GM19438 (cell line): ENCODE measurements around the gene PARD3B.

Experiments used
- ATAC-seq: cut with Tn5 transposase; IDR thresholded peaks from one replicate; pipeline ENCODE4 v1.9.1; 2021; ENCODE audit warnings: low read depth; ENCODE audit not compliant: unreplicated experiment

Gene PARD3B

GRCh38 chr2:204693262-204693661, 148.0 kb downstream of the PARD3B start:
- ATAC-seq: no peak

GRCh38 chr2:204695506-204695905, 150.2 kb downstream of the PARD3B start:
- ATAC-seq: no peak

DNA sequence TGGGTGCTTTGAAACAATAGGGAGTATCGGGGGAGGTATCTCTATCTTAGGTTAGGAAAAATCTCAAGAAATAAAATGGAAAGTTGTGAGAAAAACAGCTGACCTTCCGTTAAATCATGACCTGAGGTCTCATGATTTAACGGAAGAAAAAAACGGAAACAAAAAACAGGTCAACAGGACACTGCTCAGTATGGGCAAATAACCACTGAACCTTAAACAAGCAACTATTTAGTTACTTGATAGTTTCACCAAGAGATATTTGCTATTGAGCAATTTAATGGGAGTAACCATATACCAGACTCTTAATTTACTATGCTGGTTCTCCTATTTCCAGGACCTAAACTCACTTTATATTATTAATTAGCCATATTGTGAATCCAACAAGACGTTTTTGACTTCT, 150.8 kb downstream of the PARD3B start:
- ATAC-seq: no peak

- ATAC-seq: no peak
Measured at GRCh38 chr2:204705243-204705932, 160.1 kb downstream of the PARD3B start.

DNA sequence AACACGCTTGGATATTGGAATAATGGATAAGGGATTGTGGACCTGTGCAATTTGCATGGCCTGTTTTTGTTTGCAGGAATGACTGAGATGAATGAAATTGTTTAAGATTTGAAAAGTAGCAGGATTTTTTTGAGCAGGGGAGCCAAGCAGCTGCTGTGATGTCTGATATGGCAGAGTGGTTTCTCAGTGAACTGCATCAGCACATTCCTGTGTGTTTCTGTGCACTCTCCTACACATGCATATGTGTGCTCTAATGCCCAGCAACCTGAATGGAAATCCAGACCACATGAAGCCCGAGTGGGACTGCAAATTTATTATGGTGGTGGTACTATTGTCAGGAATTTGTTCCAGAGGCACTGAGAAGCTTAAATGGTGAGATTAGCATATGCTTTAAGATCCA, 161.7 kb downstream of the PARD3B start:
- ATAC-seq: no peak

- no peak for ATAC-seq
Measured at GRCh38 chr2:204713211-204713610, 167.9 kb downstream of the PARD3B start.

DNA sequence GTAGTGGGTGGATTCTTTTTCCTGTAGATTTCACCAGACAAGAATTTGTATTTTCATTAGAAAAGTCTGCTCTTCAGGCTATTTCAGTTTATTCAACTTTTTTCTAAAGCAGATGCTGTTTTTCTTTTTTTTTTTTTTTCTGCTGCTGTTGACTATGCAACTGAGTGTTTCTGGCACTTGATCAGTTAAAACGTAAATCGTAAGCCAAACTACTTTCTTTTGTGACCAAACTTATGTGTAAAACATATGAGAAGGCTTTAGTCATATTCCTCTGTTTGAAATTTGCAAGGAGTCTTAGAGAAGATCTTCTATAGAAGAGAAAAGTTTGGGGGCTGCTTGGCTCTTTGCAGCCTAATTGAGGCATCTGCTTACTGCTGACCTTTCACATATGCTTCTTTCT, 170.1 kb downstream of the PARD3B start:
- no peak for ATAC-seq

- ATAC-seq: no peak
Measured at GRCh38 chr2:204717591-204717990, 172.3 kb downstream of the PARD3B start.

DNA sequence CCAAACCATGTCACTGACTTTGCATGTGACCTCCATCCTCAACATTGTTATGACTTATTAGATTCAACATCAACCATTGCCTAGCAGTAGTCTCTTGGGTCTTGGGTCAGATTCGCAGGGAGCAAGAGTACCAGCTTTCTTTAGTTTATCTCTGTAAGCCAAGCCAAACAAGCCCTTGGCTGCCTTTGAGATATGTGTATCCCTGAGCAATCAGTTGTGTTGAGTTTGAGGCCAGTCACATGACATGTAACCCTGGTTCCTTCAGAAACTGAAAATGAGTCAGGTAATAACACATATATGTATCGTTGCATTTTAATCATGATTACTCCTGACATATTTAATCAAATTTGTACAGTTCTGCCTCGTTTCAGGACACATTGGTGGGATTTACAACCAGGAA, 173.3 kb downstream of the PARD3B start:
- no peak for ATAC-seq

DNA sequence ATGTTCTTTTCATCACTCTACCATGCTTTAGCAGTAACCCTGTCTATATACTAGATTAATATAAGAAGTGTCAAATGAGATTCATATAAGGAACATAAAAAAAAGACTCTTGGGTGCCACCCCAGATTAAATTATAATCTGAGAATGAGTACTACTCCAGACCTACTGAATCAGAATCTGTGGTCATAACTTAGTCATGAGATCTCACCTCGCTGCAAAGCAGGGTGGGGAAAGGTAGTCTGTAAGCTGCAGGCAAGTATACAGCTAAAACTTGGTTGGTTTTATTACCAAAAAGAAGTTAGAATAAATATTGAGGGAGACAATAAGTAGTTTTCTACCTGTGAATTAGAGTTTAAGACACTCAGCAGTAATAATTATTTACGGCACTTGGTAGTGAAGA, 175.6 kb downstream of the PARD3B start:
- no peak for ATAC-seq

GRCh38 chr2:204722207-204722606, 176.9 kb downstream of the PARD3B start:
- no peak for ATAC-seq

- ATAC-seq: no peak
Measured at GRCh38 chr2:204722691-204723090, 177.4 kb downstream of the PARD3B start.

DNA sequence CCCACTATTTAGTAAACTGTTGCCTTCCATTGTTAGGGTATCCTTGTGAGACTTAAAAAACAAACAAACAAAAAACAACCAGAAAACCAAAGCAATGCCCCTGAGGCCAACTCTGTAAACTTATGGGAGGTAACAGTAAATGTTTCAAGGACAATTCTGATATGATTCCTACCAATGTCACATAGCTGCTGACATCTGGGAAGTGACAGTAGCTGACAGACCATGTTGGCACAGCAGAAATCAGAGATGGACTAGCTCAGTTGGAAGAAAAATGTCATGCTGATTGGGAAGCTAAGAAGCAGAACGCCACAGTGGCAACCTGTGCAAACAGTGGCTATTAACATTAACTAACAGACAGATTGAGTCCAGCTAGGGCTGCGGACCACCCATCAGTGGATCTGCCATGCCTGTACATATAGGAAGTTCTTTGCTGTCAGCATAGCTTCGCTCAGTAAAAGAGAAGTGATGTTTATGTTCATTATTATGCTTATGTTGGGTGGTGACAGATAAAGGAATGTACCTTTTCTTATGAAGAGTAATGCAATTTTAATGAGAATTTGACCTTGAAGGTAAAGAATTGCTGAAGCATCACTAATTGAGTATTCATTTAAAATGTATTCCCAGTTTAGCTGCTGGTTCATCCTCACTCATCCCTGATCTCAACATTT, 180.6 kb downstream of the PARD3B start:
- no peak for ATAC-seq

DNA sequence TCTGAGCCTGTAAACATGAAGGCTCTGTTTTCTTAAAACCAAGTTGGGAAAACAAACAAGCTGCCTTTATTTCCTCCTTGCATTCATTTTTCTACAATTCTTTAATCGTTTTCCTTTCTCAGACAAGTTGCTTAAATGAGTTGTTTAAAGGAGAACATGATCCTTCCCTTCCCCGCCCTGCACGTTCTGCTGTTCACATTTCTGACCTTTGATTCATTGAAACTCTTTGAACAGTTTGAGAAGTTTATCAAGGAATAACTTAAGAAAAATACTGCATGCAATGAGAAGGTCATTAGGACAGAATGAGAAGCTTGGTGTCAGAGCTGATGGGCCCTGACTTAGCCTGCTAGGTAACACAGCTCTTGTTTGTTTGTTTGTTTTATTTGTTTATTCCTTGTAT, 181.6 kb downstream of the PARD3B start:
- ATAC-seq: no peak

GRCh38 chr2:204727368-204727767, 182.1 kb downstream of the PARD3B start:
- no peak for ATAC-seq

DNA sequence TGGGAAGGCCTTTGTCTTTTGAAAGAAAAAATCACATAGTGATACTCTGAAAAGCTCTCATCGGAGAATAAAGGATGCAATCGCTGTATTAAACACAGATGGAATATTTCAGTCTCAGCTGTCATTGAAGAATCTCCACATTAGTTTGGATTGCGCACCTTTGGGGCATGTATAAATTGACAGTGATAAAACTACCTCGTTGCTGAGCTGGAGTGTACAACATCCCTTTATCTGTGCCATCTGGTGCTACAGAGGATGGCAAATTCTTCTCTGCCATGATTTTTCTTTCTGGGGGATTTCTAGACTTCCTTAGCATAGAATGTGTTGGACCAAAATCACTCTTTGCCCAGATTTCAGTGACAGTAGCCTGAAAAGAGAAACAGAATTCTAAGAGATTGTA, 185.3 kb downstream of the PARD3B start:
- no peak for ATAC-seq

DNA sequence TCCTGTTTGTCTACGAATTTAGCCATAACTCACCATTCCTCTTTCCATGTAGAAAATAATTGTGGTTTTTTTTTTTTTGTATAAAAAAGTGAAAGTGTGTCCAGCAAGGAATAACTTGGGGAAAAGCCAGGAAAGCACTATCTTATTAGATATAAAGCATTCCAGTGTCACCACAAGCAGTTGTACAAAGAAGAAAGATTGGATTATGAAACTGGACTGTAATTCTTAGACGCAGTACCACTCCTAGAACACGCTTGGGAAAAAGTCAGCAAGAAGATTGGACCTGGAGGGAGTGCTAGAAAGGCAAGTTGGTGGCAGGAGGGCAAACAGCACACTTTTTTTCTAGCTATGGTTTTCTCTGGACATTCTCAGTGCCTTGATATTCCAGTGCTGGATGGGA, 186.7 kb downstream of the PARD3B start:
- no peak for ATAC-seq

DNA sequence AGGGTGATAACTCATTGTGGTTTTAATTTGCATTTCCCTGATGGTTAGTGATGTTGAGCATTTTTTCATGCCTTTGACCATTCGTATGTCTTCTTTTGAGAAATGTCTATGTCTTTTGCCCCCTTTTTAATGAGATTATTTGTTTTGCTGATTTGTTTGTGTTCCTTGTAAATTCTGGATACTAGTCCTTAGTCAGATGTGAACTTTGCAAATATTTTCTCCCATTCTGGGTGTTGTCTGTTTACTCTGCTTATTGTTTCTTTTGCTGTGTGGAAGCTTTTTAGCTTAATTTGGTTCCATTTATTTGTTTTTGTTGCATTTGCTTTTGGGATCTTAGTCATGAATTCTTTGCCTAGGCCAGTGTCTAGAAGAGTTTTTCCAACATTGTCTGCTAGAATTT, 192.0 kb downstream of the PARD3B start:
- ATAC-seq: no peak

- no peak for ATAC-seq
Measured at GRCh38 chr2:204738721-204739120, 193.4 kb downstream of the PARD3B start.

DNA sequence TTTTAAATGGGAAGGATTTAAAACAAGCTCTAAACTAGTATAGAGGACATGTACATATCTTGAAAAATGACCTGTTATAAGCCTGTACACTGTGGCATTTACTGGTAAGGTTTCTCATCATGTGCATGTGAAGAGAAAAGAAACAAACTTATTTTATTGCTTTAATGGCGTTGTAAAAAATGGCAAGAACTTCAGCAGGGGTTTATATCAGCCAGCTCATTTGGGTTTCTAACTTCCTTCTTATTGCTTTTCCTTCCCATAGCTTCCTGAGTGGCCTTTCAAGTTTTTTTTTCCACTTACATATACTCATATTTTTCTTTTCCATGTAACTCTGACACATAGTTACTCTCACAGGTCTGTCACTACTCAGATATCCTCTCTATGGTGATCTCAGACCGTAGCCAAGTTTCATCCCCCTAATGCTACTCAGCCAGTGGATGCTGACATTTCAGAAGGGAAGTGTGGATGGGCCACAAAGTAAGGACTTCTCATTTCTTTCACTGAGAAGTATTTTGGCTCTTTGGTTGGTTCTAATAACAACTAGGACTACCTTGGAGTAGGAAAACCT, 198.2 kb downstream of the PARD3B start:
- ATAC-seq: no peak

- no peak for ATAC-seq
Measured at GRCh38 chr2:204744506-204744905, 199.2 kb downstream of the PARD3B start.

DNA sequence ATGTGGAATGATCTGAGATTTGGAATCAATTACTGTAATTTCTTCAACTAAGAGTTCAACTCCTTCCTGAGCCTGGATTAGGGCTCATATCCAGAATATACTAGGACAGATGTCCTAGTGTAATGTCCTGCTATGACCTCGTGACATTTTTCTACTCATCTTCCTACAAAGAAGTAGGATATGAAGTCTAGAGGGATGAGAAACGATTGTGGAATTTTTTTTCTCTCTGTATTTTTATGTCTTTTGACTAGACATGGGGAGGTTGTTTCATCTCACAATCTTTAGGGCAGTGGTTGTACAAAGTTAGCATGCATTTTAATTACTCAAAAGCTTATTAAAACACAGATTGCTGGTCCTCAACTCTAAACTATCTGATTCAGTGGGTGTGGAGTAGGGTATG, 203.0 kb downstream of the PARD3B start:
- no peak for ATAC-seq
